HG02642 (cell line): ENCODE measurements around the gene CLMN.
A peak's percentile ranks its signal among the peaks of the same experiment; 100 is the strongest.

Source experiments
- ATAC-seq: cut with Tn5 transposase; IDR thresholded peaks from one replicate; pipeline ENCODE4 v1.9.1; 2021; ENCODE audit warnings: mild to moderate bottlenecking; ENCODE audit not compliant: unreplicated experiment, poor library complexity

The CLMN gene

GRCh38 chr14:95268350-95268749 is 51.4 kb downstream of the CLMN start:
- ATAC-seq: no peak

- ATAC-seq: no peak
Observed at GRCh38 chr14:95267306-95267705, 52.4 kb downstream of the CLMN start.

GRCh38 chr14:95265106-95266094 is 54.3 kb downstream of the CLMN start:
- ATAC-seq: peak; percentile 90

- ATAC-seq: no peak
Observed at GRCh38 chr14:95264271-95264973, 55.3 kb downstream of the CLMN start.

GRCh38 chr14:95263527-95264231 is 56.0 kb downstream of the CLMN start:
- ATAC-seq: no peak

- no peak for ATAC-seq
Observed at GRCh38 chr14:95262511-95262891, 57.2 kb downstream of the CLMN start.

- ATAC-seq: no peak
Observed at GRCh38 chr14:95261616-95262510, 57.8 kb downstream of the CLMN start.

GRCh38 chr14:95260537-95261361 is 59.0 kb downstream of the CLMN start:
- no peak for ATAC-seq

GRCh38 chr14:95258754-95259593 is 60.7 kb downstream of the CLMN start:
- ATAC-seq: no peak

- no peak for ATAC-seq
Observed at GRCh38 chr14:95258156-95258555, 61.6 kb downstream of the CLMN start.

- ATAC-seq: no peak
Observed at GRCh38 chr14:95257521-95257920, 62.2 kb downstream of the CLMN start.

GRCh38 chr14:95256776-95257060 is 63.0 kb downstream of the CLMN start:
- ATAC-seq: no peak

- no peak for ATAC-seq
Observed at GRCh38 chr14:95256002-95256775, 63.5 kb downstream of the CLMN start.

GRCh38 chr14:95255487-95255886 is 64.2 kb downstream of the CLMN start:
- ATAC-seq: no peak

- no peak for ATAC-seq
Observed at GRCh38 chr14:95255013-95255412, 64.7 kb downstream of the CLMN start.

GRCh38 chr14:95254288-95254687 is 65.4 kb downstream of the CLMN start:
- ATAC-seq: no peak

GRCh38 chr14:95253039-95253630 is 66.6 kb downstream of the CLMN start:
- no peak for ATAC-seq
